H9 (cell line): Measurements from ENCODE around the gene KCNH2. TPM values are rescaled to one million over a fixed set of nuclear protein-coding genes. Genes with fewer than 3 reads are reported as not detected.
A peak's percentile ranks its signal among the peaks of the same experiment; 100 is the strongest.

Experiments used
- DNase-seq: peaks from one replicate; pipeline ENCODE4 v3.0.0-alpha.2; 2017
- H2AFZ ChIP-seq: one replicate; pipeline ENCODE4 v1.6.1; 2013; ENCODE audit warnings: mild to moderate bottlenecking, low read length, control low read depth, moderate library complexity
- H2AK5ac ChIP-seq: 2 replicates; pipeline ENCODE4 v1.6.1; 2013; ENCODE audit warnings: low read length, control low read depth, mixed read lengths; ENCODE audit not compliant: insufficient read length
- H2BK120ac ChIP-seq: one replicate; pipeline ENCODE4 v1.6.1; 2013; ENCODE audit warnings: low read depth, mild to moderate bottlenecking, low read length, control low read depth, inconsistent platforms; ENCODE audit not compliant: poor library complexity, severe bottlenecking
- H2BK12ac ChIP-seq: 2 replicates; pipeline ENCODE4 v1.6.1; 2013; ENCODE audit warnings: low read length, control low read depth, mixed read lengths, low read depth; ENCODE audit not compliant: insufficient read length
- H2BK15ac ChIP-seq: 2 replicates; pipeline ENCODE4 v1.6.1; 2013; ENCODE audit warnings: low read depth, low read length, control low read depth
- H2BK20ac ChIP-seq: one replicate; pipeline ENCODE4 v1.6.1; 2013; ENCODE audit warnings: low read depth, mild to moderate bottlenecking, low read length, control low read depth, inconsistent platforms; ENCODE audit not compliant: poor library complexity, severe bottlenecking
- H2BK5ac ChIP-seq: 2 replicates; pipeline ENCODE4 v1.6.1; 2013; ENCODE audit warnings: low read length, control low read depth, mixed read lengths; ENCODE audit not compliant: insufficient read length
- H3K14ac ChIP-seq: 2 replicates; pipeline ENCODE4 v1.6.1; 2013; ENCODE audit warnings: low read length, control low read depth; ENCODE audit not compliant: insufficient read depth
- H3K18ac ChIP-seq: 2 replicates; pipeline ENCODE4 v1.6.1; 2013; ENCODE audit warnings: low read depth, mild to moderate bottlenecking, mixed read lengths, low read length, control low read depth; ENCODE audit not compliant: insufficient read length
- H3K23ac ChIP-seq: 2 replicates; pipeline ENCODE4 v1.6.1; 2013; ENCODE audit warnings: low read length, control low read depth, mixed read lengths, low read depth; ENCODE audit not compliant: insufficient read length
- H3K23me2 ChIP-seq: 2 replicates; pipeline ENCODE4 v1.6.1; 2013; ENCODE audit warnings: low read depth, mild to moderate bottlenecking, mixed read lengths, low read length, control low read depth; ENCODE audit not compliant: insufficient read length, poor library complexity, severe bottlenecking
- H3K27ac ChIP-seq: 2 replicates; pipeline ENCODE4 v1.5.1; 2013; ENCODE audit warnings: low read length, control low read depth, mixed read lengths, low read depth; ENCODE audit not compliant: insufficient read length
- H3K27me3 ChIP-seq: 2 replicates; pipeline ENCODE4 v1.6.1; 2013; ENCODE audit warnings: low read length, control low read depth, inconsistent platforms; ENCODE audit not compliant: insufficient read depth
- H3K4ac ChIP-seq: 2 replicates; pipeline ENCODE4 v1.6.1; 2013; ENCODE audit warnings: low read depth, mild to moderate bottlenecking, control low read depth, inconsistent platforms, low read length, moderate library complexity
- H3K4me1 ChIP-seq: 2 replicates; pipeline ENCODE4 v1.6.1; 2013; ENCODE audit warnings: low read length, control low read depth, inconsistent platforms; ENCODE audit not compliant: insufficient read depth
- H3K4me2 ChIP-seq: 2 replicates; pipeline ENCODE4 v1.6.1; 2013; ENCODE audit warnings: low read length, control low read depth, mixed read lengths; ENCODE audit not compliant: insufficient read length, insufficient read depth
- H3K56ac ChIP-seq: 2 replicates; pipeline ENCODE4 v1.6.1; 2013; ENCODE audit warnings: low read depth, mild to moderate bottlenecking, mixed read lengths, low read length, control low read depth; ENCODE audit not compliant: insufficient read length
- H3K79me1 ChIP-seq: 2 replicates; pipeline ENCODE4 v1.6.1; 2013; ENCODE audit warnings: low read depth, mild to moderate bottlenecking, moderate library complexity, low read length, control low read depth, inconsistent platforms; ENCODE audit not compliant: insufficient read depth, poor library complexity, severe bottlenecking
- H3K79me2 ChIP-seq: 2 replicates; pipeline ENCODE4 v1.6.1; 2013; ENCODE audit warnings: low read length, control low read depth, inconsistent platforms; ENCODE audit not compliant: insufficient read depth
- H3K9ac ChIP-seq: 2 replicates; pipeline ENCODE4 v1.6.1; 2013; ENCODE audit warnings: low read length, control low read depth, mixed read lengths; ENCODE audit not compliant: insufficient read length; ENCODE audit errors: extremely low read depth
- H3K9me3 ChIP-seq: one replicate; pipeline ENCODE4 v1.6.1; 2013; ENCODE audit warnings: low read depth, low read length, inconsistent platforms; ENCODE audit not compliant: control insufficient read depth
- H3T11ph ChIP-seq: one replicate; pipeline ENCODE4 v1.6.1; 2013; ENCODE audit warnings: mild to moderate bottlenecking, low read length, control low read depth, inconsistent platforms
- H4K20me1 ChIP-seq: one replicate; pipeline ENCODE4 v1.6.1; 2013; ENCODE audit not compliant: control insufficient read depth, insufficient read length, insufficient read depth
- H4K5ac ChIP-seq: 2 replicates; pipeline ENCODE4 v1.6.1; 2013; ENCODE audit warnings: low read depth, mild to moderate bottlenecking, mixed read lengths, low read length, control low read depth; ENCODE audit not compliant: insufficient read length
- H4K8ac ChIP-seq: replicated peaks from 2 replicates; pipeline ENCODE4 v1.6.1; 2013; ENCODE audit warnings: low read length, control low read depth, mixed read lengths, low read depth; ENCODE audit not compliant: insufficient read length
- H4K91ac ChIP-seq: 2 replicates; pipeline ENCODE4 v1.6.1; 2013; ENCODE audit warnings: low read depth, mild to moderate bottlenecking, moderate library complexity, mixed read lengths, low read length, control low read depth; ENCODE audit not compliant: insufficient read length
- H3K27ac Mint-ChIP-seq, 3 experiments: 2 replicates in 2 of 3; 3 replicates in 1 of 3; pipeline ENCODE4 v1.8.0; 2020 to 2021; ENCODE audit warnings: mixed read lengths in 3 of 3, mild to moderate bottlenecking in 1 of 3, moderate library complexity in 1 of 3
- H3K27me3 Mint-ChIP-seq: 2 replicates; pipeline ENCODE4 v1.8.0; 2021; ENCODE audit warnings: low read depth, mild to moderate bottlenecking, moderate library complexity, mixed read lengths
- H3K36me3 Mint-ChIP-seq, 3 experiments: 2 replicates in 2 of 3; 3 replicates in 1 of 3; pipeline ENCODE4 v1.8.0; 2020 to 2021; ENCODE audit warnings: low read depth in 3 of 3, mixed read lengths in 3 of 3; ENCODE audit not compliant: insufficient read depth in 1 of 3
- H3K4me1 Mint-ChIP-seq, 2 experiments: 2 replicates each; pipeline ENCODE4 v1.8.0; 2020; ENCODE audit warnings: mixed read lengths in 2 of 2
- H3K4me3 Mint-ChIP-seq, 2 experiments: 2 replicates in 1 of 2; 3 replicates in 1 of 2; pipeline ENCODE4 v1.8.0; 2020 to 2021; ENCODE audit warnings: mild to moderate bottlenecking in 2 of 2, mixed read lengths in 2 of 2, moderate library complexity in 1 of 2
- H3K9me3 Mint-ChIP-seq, 2 experiments: 2 replicates in 1 of 2; 3 replicates in 1 of 2; pipeline ENCODE4 v1.8.0; 2020; ENCODE audit warnings: mild to moderate bottlenecking in 2 of 2, mixed read lengths in 2 of 2, moderate library complexity in 1 of 2
- CTCF ChIP-seq: fragments of 200-600 bp; sonication (generic); conservative IDR thresholded peaks from 3 replicates; pipeline ENCODE4 v1.8.0; 2021; ENCODE audit warnings: antibody characterized with exemption, mild to moderate bottlenecking
- WGBS: extraction: QIAGEN DNeasy Blood & Tissue Kit; methylation state at CpG from one replicate; pipeline ENCODE4 v1.1.7; 2013; ENCODE audit warnings: missing lambda C conversion rate, low lambda C conversion rate, mixed read lengths; ENCODE audit not compliant: insufficient read length; ENCODE audit errors: extremely low coverage; 5-methylcytosine and 5-hydroxymethylcytosine counted together
- total RNA-seq: library from RNA; stranded (reverse); gene quantifications from 2 replicates; pipeline ENCODE4 v1.2.1, GENCODE V29; 2021

Gene KCNH2
- total RNA-seq, 1 experiment from 2014 or later, result 4.5 TPM

GRCh38 chr7:150955519-150956394 is 22.4 kb downstream of the KCNH2 start:
- no peak for DNase-seq
- no CpG with 5 or more reads among the region's 38 CpGs for WGBS
- peak overlapping the region in 1 of 3 experiments; percentile 87; a peak in 1 of 7 replicates for H3K27ac Mint-ChIP-seq

More at GRCh38 chr7:150955519-150956394, 22.4 kb downstream of the KCNH2 start:
- Mint-ChIP-seq H3K4me3 (no peak overlapping the region), H3K36me3 (peaks cover 0 to 12% (median 0%) of the 10 kb centered on the region in 3 experiments; a peak in 3 of 7 replicates), H3K27me3 (peaks cover 4% of the 10 kb centered on the region), H3K4me1 (peaks cover 11 to 13% of the 10 kb centered on the region in 2 experiments), H3K9me3 (no peaks in the 10 kb centered on the region)
- Histone ChIP-seq H2AFZ (no peak overlapping the region), H4K8ac (no peak overlapping the region), H3K4me1 (no peaks in the 10 kb centered on the region), H4K20me1 (no peaks in the 10 kb centered on the region), H3K27me3 (no peaks in the 10 kb centered on the region), H3K9me3 (no peaks in the 10 kb centered on the region), H2AK5ac (no peak overlapping the region), H3K14ac (no peak overlapping the region), H2BK12ac (no peak overlapping the region), H2BK120ac (no peak overlapping the region), H3K23ac (no peak overlapping the region), H3K79me1 (no peaks in the 10 kb centered on the region), H2BK5ac (no peak overlapping the region), H2BK20ac (no peak overlapping the region), H3K79me2 (no peaks in the 10 kb centered on the region), H3K9ac (no peak overlapping the region), H2BK15ac (no peak overlapping the region), H3K18ac (no peak overlapping the region), H3K27ac (no peak overlapping the region), H3K56ac (no peak overlapping the region), H4K91ac (no peak overlapping the region), H3T11ph (no peak overlapping the region), H4K5ac (no peak overlapping the region), H3K23me2 (no peaks in the 10 kb centered on the region), H3K4me2 (no peak overlapping the region), H3K4ac (no peak overlapping the region)
- TF ChIP-seq CTCF, result no peak
